HL-60 (cell line): ENCODE data around the gene INSL3.

Experiments
- DNase-seq, 2 experiments: peaks; one replicate each; pipeline ENCODE4 v3.0.0-alpha.2; 2010 to 2020; ENCODE audit warnings: low read depth in 1 of 2, low spot score in 1 of 2
- H3K27ac ChIP-seq: fragments of 250-450 bp; sonication (Bioruptor Pico); replicated peaks from 2 replicates; pipeline ENCODE4 v1.5.1; 2020; ENCODE audit warnings: mild to moderate bottlenecking, moderate library complexity
- H3K27me3 ChIP-seq: fragments of 250-450 bp; sonication (Bioruptor Pico); 2 replicates; pipeline ENCODE4 v1.5.1; 2021; ENCODE audit warnings: mild to moderate bottlenecking, moderate library complexity; ENCODE audit not compliant: insufficient read depth, poor library complexity, severe bottlenecking
- H3K4me3 ChIP-seq: replicated peaks from 2 replicates; pipeline ENCODE4 v1.5.1; 2011; ENCODE audit warnings: mild to moderate bottlenecking, control low read depth, low read length; ENCODE audit not compliant: insufficient read depth
- CTCF ChIP-seq: IDR thresholded peaks from one replicate; pipeline ENCODE4 v1.5.1; 2011; ENCODE audit warnings: low read length, control low read depth, inconsistent platforms; ENCODE audit not compliant: insufficient read depth
- GABPA ChIP-seq: IDR thresholded peaks from 2 replicates; pipeline ENCODE4 v1.6.1; 2012; ENCODE audit warnings: low read depth
- POLR2AphosphoS5 ChIP-seq: IDR thresholded peaks from 2 replicates; pipeline ENCODE4 v1.6.1; 2012; ENCODE audit warnings: low read depth
- REST ChIP-seq: IDR thresholded peaks from 2 replicates; pipeline ENCODE4 v1.6.1; 2012; ENCODE audit warnings: low read depth; ENCODE audit not compliant: insufficient replicate concordance
- SPI1 ChIP-seq: IDR thresholded peaks from 2 replicates; pipeline ENCODE4 v1.6.1; 2012; ENCODE audit warnings: low read depth, mild to moderate bottlenecking, borderline replicate concordance

INSL3 gene

GRCh38 chr19:17811681-17812080 is 9.6 kb downstream of the INSL3 start:
- TF ChIP-seq GABPA (no peak), CTCF (no peak), POLR2AphosphoS5 (no peak), SPI1 (no peak), REST (no peak)
- H3K27ac ChIP-seq = no peak overlapping the region
- peaks cover 23% of the 10 kb centered on the region for H3K27me3 ChIP-seq
- no peak for DNase-seq
- no peak overlapping the region for H3K4me3 ChIP-seq

GRCh38 chr19:17811103-17811502 is 10.2 kb downstream of the INSL3 start:
- no peak for DNase-seq
- Histone ChIP-seq H3K27ac (no peak overlapping the region), H3K27me3 (peaks cover 23% of the 10 kb centered on the region), H3K4me3 (no peak overlapping the region)
- no peak for TF ChIP-seq REST
- TF ChIP-seq POLR2AphosphoS5 = no peak
- TF ChIP-seq SPI1 = no peak
- no peak for TF ChIP-seq CTCF
- no peak for TF ChIP-seq GABPA

GRCh38 chr19:17807731-17808316 is 13.5 kb downstream of the INSL3 start:
- TF ChIP-seq POLR2AphosphoS5 = no peak
- no peak for TF ChIP-seq SPI1
- no peak for TF ChIP-seq REST
- no peak for TF ChIP-seq CTCF
- TF ChIP-seq GABPA = no peak
- Histone ChIP-seq H3K27me3 (peaks cover 23% of the 10 kb centered on the region), H3K4me3 (no peak overlapping the region), H3K27ac (no peak overlapping the region)
- DNase-seq = peak in 1 of 2 experiments; percentile 11
